Transverse colon (tissue), 4 donors: Measurements from ENCODE around the gene TEKT2. TPM values are rescaled to one million over a fixed set of nuclear protein-coding genes. Genes with fewer than 3 reads are reported as not detected.

Experiments used
- DNase-seq: peaks from one replicate; pipeline ENCODE4 v3.0.0-alpha.2; 2019
- H3K27ac ChIP-seq, 4 donors: fragments of 200-600 bp; sonication (generic); 2 replicates each; pipeline ENCODE4 v1.5.1; 2016 to 2018; ENCODE audit warnings: inconsistent platforms in 4 of 4
- H3K27me3 ChIP-seq: fragments of 200-600 bp; sonication (generic); 2 replicates; pipeline ENCODE4 v1.5.1; 2017; ENCODE audit warnings: inconsistent platforms
- H3K36me3 ChIP-seq, 4 donors: fragments of 200-600 bp; sonication (generic); 2 replicates each; pipeline ENCODE4 v1.5.1; 2017 to 2019; ENCODE audit warnings: inconsistent platforms in 4 of 4
- H3K4me1 ChIP-seq, 4 donors: fragments of 200-600 bp; sonication (generic); 2 replicates each; pipeline ENCODE4 v1.5.1; 2017 to 2020; ENCODE audit warnings: inconsistent platforms in 4 of 4
- H3K4me3 ChIP-seq, 4 donors: fragments of 200-600 bp; sonication (generic); 1 replicate in 1 of 4; 2 replicates in 3 of 4; pipeline versions ENCODE4 v1.5.1 to v1.6.1; 2017 to 2019; ENCODE audit warnings: inconsistent platforms in 4 of 4
- H3K9me3 ChIP-seq, 2 donors: fragments of 200-600 bp; sonication (generic); 2 replicates each; pipeline ENCODE4 v1.5.1; 2017 to 2019; ENCODE audit warnings: inconsistent platforms in 2 of 2
- EP300 ChIP-seq: sonication (generic); formaldehyde crosslinking; IDR thresholded peaks from one replicate; pipeline ENCODE4 v1.6.1; 2017; ENCODE audit warnings: antibody characterized with exemption, low read depth
- POLR2A ChIP-seq: fragments of 450-650 bp; IDR thresholded peaks from one replicate; pipeline ENCODE4 v1.6.1; 2016; ENCODE audit warnings: antibody characterized with exemption, mild to moderate bottlenecking, moderate library complexity
- POLR2AphosphoS5 ChIP-seq, 3 donors: sonication (generic); formaldehyde crosslinking; IDR thresholded peaks; one replicate each; pipeline ENCODE4 v1.6.1; 2016; ENCODE audit warnings: antibody characterized with exemption in 3 of 3
- WGBS, 2 donors: methylation state at CpG; one replicate each; pipeline ENCODE4 v1.1.5; 2018; ENCODE audit warnings: low coverage in 1 of 2; 5-methylcytosine and 5-hydroxymethylcytosine counted together
- in situ Hi-C, 4 donors: fragments of 200-750 bp; cut with MboI; loops; one replicate each; pipeline versions ENCODE4 v1.15.0 to v1.15.1; 2017; ENCODE audit warnings: low sequenced_read_pairs in 3 of 4, low pct_ligation_motif_present in 1 of 4, low pct_unique_long_range_greater_than_20kb in 1 of 4
- intact Hi-C: fragments of 100-400 bp; cut with DNase I; formaldehyde crosslinking; loops from one replicate; pipeline ENCODE4 v1.15.1; 2023; ENCODE audit warnings: low total_unique reads
- total RNA-seq, 4 donors: library from RNA; depleted of rRNA; stranded (reverse); fragments of >200 nt; gene quantifications; one replicate each; pipeline ENCODE4 v1.1.0, GENCODE V29; 2016
- TF ChIP-seq, protein P1 (sequence below), 5 experiments: fragments of 200-600 bp in 3 of 5; fragments of 450-650 bp in 2 of 5; sonication (generic) in 3 of 5; IDR thresholded peaks; 1 replicate in 2 of 5; 2 replicates in 3 of 5; pipeline ENCODE4 v1.5.1; 2016 to 2017; ENCODE audit warnings: antibody characterized with exemption in 5 of 5, inconsistent platforms in 3 of 5, mild to moderate bottlenecking in 2 of 5, moderate library complexity in 1 of 5

TEKT2 gene
- total RNA-seq, 4 donors from 2014 or later: not detected

DNA sequence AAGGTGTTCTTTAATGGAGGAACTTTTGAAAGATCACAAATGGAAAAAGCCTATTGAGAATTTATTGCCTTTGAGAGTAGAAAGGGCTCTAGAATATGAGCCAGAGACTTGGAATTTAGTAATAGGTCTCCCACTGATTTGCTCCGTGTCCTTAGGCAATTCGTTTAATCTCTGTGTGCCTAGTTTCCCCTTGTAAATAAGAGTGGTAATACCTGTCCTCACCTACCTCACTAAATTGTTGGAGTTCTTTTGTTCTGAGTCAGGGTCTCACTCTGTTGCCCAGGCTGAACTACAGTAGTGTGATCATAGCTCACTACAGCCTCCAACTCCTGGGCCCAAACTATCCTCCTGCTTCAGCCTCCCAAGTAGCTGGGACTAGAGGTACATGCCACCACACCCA is 15.0 kb upstream of the TEKT2 start:
- WGBS, 2 donors: 89 to 95% methylated on average over 2 of the region's 2 CpGs
- intact Hi-C loops: no loop called here
- no peaks in the 10 kb centered on the region for H3K27me3 ChIP-seq
- H3K27ac ChIP-seq: no peak overlapping the region
- no peak for DNase-seq
- no peaks in the 10 kb centered on the region for H3K4me1 ChIP-seq
- no peak for TF ChIP-seq POLR2AphosphoS5 (IDR thresholded peaks at IDR 0.05)
- TF ChIP-seq EP300: no peak
- TF ChIP-seq POLR2A: no peak
- TF ChIP-seq, protein P1, sequence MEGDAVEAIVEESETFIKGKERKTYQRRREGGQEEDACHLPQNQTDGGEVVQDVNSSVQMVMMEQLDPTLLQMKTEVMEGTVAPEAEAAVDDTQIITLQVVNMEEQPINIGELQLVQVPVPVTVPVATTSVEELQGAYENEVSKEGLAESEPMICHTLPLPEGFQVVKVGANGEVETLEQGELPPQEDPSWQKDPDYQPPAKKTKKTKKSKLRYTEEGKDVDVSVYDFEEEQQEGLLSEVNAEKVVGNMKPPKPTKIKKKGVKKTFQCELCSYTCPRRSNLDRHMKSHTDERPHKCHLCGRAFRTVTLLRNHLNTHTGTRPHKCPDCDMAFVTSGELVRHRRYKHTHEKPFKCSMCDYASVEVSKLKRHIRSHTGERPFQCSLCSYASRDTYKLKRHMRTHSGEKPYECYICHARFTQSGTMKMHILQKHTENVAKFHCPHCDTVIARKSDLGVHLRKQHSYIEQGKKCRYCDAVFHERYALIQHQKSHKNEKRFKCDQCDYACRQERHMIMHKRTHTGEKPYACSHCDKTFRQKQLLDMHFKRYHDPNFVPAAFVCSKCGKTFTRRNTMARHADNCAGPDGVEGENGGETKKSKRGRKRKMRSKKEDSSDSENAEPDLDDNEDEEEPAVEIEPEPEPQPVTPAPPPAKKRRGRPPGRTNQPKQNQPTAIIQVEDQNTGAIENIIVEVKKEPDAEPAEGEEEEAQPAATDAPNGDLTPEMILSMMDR (IDR thresholded peaks at IDR 0.05): no peak
- H3K4me3 ChIP-seq: no peak overlapping the region
- in situ Hi-C loops: no loop called here
- no peaks in the 10 kb centered on the region for H3K36me3 ChIP-seq
- no peaks in the 10 kb centered on the region for H3K9me3 ChIP-seq

DNA sequence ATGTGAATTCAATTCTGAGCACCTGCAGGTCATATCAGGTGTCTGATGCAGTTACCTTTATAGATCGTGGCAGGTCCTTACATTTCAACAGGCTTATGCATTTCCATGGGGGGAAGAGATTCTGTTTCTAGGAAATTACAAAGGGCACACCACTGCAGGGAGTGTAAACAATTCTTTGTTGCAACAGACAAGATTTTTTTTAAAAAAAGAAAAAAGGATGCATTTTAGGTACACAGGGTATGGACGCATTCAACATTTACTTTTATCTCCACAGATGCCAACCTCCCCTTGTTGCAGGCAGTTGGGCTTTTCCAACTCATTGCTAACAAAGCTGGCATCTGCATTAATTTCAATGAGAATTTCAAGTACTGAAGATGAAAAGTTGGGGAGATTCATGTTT is 13.5 kb upstream of the TEKT2 start:
- no peaks in the 10 kb centered on the region for H3K9me3 ChIP-seq
- in situ Hi-C loops: no loop called here
- DNase-seq: no peak
- no peaks in the 10 kb centered on the region for H3K4me1 ChIP-seq
- no peaks in the 10 kb centered on the region for H3K36me3 ChIP-seq
- 82 to 83% methylated on average over 2 of the region's 2 CpGs for WGBS, 2 donors
- no peak overlapping the region for H3K27ac ChIP-seq
- no peaks in the 10 kb centered on the region for H3K27me3 ChIP-seq
- intact Hi-C loops: no loop called here
- no peak for TF ChIP-seq POLR2A
- no peak for TF ChIP-seq EP300
- no peak for TF ChIP-seq POLR2AphosphoS5 (IDR thresholded peaks at IDR 0.05)
- TF ChIP-seq, protein P1 (IDR thresholded peaks at IDR 0.05): no peak
- no peak overlapping the region for H3K4me3 ChIP-seq

DNA sequence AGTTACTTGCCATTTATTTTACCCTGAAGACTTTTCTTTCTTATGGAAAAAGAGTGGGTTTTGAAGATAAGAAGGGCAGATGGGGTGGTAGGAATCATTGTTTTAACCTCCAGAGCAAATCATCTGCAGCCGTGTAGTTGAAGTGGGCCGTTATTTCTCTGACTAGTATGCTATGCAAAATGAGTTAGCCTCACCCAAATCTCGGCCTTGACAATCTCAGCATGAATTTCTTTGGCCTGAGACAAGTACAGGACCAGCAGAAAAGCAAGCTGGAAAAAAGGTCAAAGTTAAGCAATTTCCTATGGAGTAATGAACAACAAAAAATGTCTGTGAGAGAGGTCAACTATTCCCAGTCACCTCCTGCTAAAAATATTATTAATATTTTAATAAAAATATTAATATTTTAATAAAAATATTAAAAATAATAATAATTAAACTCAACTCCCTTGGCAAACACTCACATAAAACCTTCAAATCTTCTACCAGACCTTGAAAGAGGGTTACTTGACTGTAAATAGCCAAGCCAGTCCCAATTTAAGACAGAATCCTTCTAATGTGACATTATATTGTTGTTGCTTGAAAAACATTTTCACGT is 6.8 kb upstream of the TEKT2 start:
- in situ Hi-C loops: no loop called here
- WGBS, 2 donors: 49 to 69% methylated on average over 3 to 4 of the region's 4 CpGs
- H3K4me3 ChIP-seq: no peak overlapping the region

DNA sequence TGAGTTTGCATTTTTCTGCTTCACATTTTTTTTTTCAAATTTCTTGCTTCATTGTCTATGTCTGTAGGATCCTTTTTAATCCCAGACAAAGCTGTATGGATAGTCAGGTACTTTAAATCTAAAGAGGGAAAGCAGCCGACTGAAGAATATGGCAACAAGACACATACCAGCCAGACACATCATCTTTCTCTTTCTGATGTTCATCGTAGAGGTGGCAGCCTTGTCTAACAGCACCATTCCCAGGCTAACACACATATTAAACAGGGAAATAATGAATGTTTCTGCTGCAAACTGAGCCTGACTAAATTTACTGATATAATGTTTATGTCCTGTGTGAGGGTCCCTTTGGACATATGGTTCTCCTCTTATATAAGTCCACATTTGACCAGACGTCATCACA is 3.7 kb upstream of the TEKT2 start:
- Histone ChIP-seq H3K4me1 (peaks cover 0 to 13% (median 9%) of the 10 kb centered on the region in 4 donors), H3K27me3 (peaks cover 17% of the 10 kb centered on the region), H3K27ac (no peak overlapping the region), H3K4me3 (no peak overlapping the region), H3K9me3 (no peaks in the 10 kb centered on the region), H3K36me3 (no peaks in the 10 kb centered on the region)
- intact Hi-C loops (no loop called here), in situ Hi-C loops (no loop called here)
- TF ChIP-seq EP300: no peak
- no peak for TF ChIP-seq POLR2A
- 58 to 67% methylated on average over 3 of the region's 3 CpGs for WGBS, 2 donors
- no peak for DNase-seq

More for the DNA sequence above, 6.8 kb upstream of the TEKT2 start:
- Histone ChIP-seq H3K27ac (no peak overlapping the region), H3K27me3 (no peaks in the 10 kb centered on the region), H3K4me1 (no peaks in the 10 kb centered on the region), H3K9me3 (no peaks in the 10 kb centered on the region), H3K36me3 (no peaks in the 10 kb centered on the region)
- no peak for DNase-seq
- TF ChIP-seq, protein P1 (IDR thresholded peaks at IDR 0.05): no peak
- TF ChIP-seq EP300 (no peak), POLR2A (no peak), POLR2AphosphoS5 (IDR thresholded peaks at IDR 0.05) (no peak)
- intact Hi-C loops: no loop called here

DNA sequence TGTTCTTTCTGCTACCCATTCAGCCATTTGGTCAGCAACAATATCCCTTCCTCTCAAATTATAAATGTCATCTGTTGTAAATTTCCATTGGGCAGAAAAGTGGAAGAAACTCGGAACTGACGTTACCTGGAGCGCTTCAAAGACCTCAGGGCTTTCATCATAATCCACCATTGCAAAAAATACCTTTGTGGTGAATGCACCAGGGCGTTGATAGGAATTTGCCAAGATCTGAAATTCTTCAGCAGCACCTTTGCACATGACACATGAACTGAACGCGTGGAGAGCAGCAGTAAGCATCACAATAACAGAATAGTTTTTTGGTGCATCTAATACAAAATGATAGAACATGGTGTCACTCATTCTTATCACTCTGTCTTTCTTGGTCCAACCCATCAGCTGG is 3.1 kb upstream of the TEKT2 start:
- intact Hi-C loops: no loop called here
- 86 to 90% methylated on average over 6 of the region's 6 CpGs for WGBS, 2 donors

More for the DNA sequence above, 3.1 kb upstream of the TEKT2 start:
- Histone ChIP-seq H3K27ac (no peak overlapping the region), H3K4me1 (peaks cover 0 to 13% (median 9%) of the 10 kb centered on the region in 4 donors), H3K36me3 (no peaks in the 10 kb centered on the region), H3K4me3 (no peak overlapping the region), H3K9me3 (no peaks in the 10 kb centered on the region), H3K27me3 (peaks cover 17% of the 10 kb centered on the region)
- in situ Hi-C loops: no loop called here
- DNase-seq: no peak
- TF ChIP-seq, protein P1 (IDR thresholded peaks at IDR 0.05): no peak
- TF ChIP-seq POLR2A (no peak), EP300 (no peak), POLR2AphosphoS5 (IDR thresholded peaks at IDR 0.05) (no peak)
